Upper lobe of left lung (tissue), 6 donors: Measurements from ENCODE around the gene SMAGP. TPM values are rescaled to one million over a fixed set of nuclear protein-coding genes. Genes with fewer than 3 reads are reported as not detected.
"Not testable (repeated sequence)": the region's sequence is repeated elsewhere in the genome, so short reads cannot be mapped to it uniquely, and the experiment has no call there.

Experiments
- ATAC-seq, 2 donors: fragments of 200-7000 bp; cut with Tn5 transposase; one replicate each; pipeline ENCODE4 v1.9.1; 2022; ENCODE audit warnings: mild to moderate bottlenecking in 2 of 2, moderate library complexity in 2 of 2; ENCODE audit not compliant: low FRiP score in 2 of 2
- DNase-seq, 2 donors: peaks; one replicate each; pipeline ENCODE4 v3.0.0-alpha.2; 2019 to 2020
- H3K27ac ChIP-seq, 4 donors: fragments of 200-600 bp; sonication (generic); one replicate each; pipeline ENCODE4 v1.5.1; 2016 to 2019
- H3K27me3 ChIP-seq, 4 donors: fragments of 200-600 bp; sonication (generic); one replicate each; pipeline ENCODE4 v1.5.1; 2017 to 2019
- H3K36me3 ChIP-seq, 4 donors: fragments of 200-600 bp; sonication (generic); one replicate each; pipeline ENCODE4 v1.5.1; 2016 to 2019
- H3K4me1 ChIP-seq, 4 donors: fragments of 200-600 bp; sonication (generic); one replicate each; pipeline ENCODE4 v1.5.1; 2018 to 2019
- H3K4me3 ChIP-seq, 4 donors: fragments of 200-600 bp; sonication (generic); one replicate each; pipeline ENCODE4 v1.5.1; 2017 to 2019; ENCODE audit warnings: mild to moderate bottlenecking in 2 of 4, moderate library complexity in 1 of 4
- H3K9me3 ChIP-seq, 4 donors: fragments of 200-600 bp; sonication (generic); one replicate each; pipeline ENCODE4 v1.5.1; 2018 to 2019
- CTCF ChIP-seq, 6 experiments: fragments of 450-650 bp in 4 of 6; fragments of 200-600 bp in 2 of 6; sonication (generic) in 2 of 6; IDR thresholded peaks; one replicate each; pipeline ENCODE4 v1.5.1; 2016 to 2019; ENCODE audit warnings: antibody characterized with exemption in 6 of 6
- EP300 ChIP-seq, 4 donors: sonication (generic); formaldehyde crosslinking; IDR thresholded peaks; one replicate each; pipeline ENCODE4 v1.5.1; 2017; ENCODE audit warnings: antibody characterized with exemption in 4 of 4, control low read depth in 2 of 4
- POLR2A ChIP-seq, 4 donors: fragments of 450-650 bp; IDR thresholded peaks; one replicate each; pipeline ENCODE4 v1.5.1; 2016 to 2017; ENCODE audit warnings: antibody characterized with exemption in 4 of 4, mild to moderate bottlenecking in 2 of 4
- POLR2AphosphoS5 ChIP-seq, 2 donors: sonication (generic); formaldehyde crosslinking; IDR thresholded peaks; one replicate each; pipeline ENCODE4 v1.5.1; 2017; ENCODE audit warnings: antibody characterized with exemption in 2 of 2
- WGBS, 2 donors: methylation state at CpG; one replicate each; pipeline ENCODE4 v1.1.5; 2017 to 2018; 5-methylcytosine and 5-hydroxymethylcytosine counted together
- total RNA-seq, 6 donors: library from RNA; depleted of rRNA in 4 of 6; stranded (reverse); fragments of >200 nt in 4 of 6; gene quantifications; one replicate each; pipeline versions ENCODE4 v1.1.0 to v1.2.1, GENCODE V29; 2016 to 2021
- donor health status: DM: no; HTN: no; CAD: no; lungs with moderate emphysema.
- donor health status: DM: no; HTN: yes; CAD: no; lungs with severe emphysema.

SMAGP gene
- total RNA-seq: 10 to 100 TPM; 25.1 to 58.2 (median 28.8) TPM

GRCh38 chr12:51270067-51270950, at the start of gene SMAGP:
SMAGP (minus strand) TSS chr12:51270415; CDS start chr12:51269278, 1,137 bp downstream.
- Histone ChIP-seq H3K9me3 (no peaks in the 10 kb centered on the region), H3K27ac (peak within 1 kb of the TSS; percentile 79 to 85 (median 82)), H3K4me3 (peak within 1 kb of the TSS; percentile 69 to 87 (median 83)), H3K4me1 (peaks cover 4 to 31% (median 15%) of the 10 kb centered on the region in 4 donors), H3K27me3 (no peaks in the 10 kb centered on the region), H3K36me3 (no peaks in the 10 kb centered on the region)
- peak; percentile 83 to 95 for DNase-seq
- 0% methylated on average over 21 to 25 of the region's 83 CpGs for WGBS, 2 donors
- peak; percentile 79 to 86 for ATAC-seq
- no peak for TF ChIP-seq EP300 (IDR thresholded peaks at IDR 0.05)
- TF ChIP-seq CTCF (IDR thresholded peaks at IDR 0.05): peak in 1 of 6 experiments; percentile 2
- TF ChIP-seq POLR2AphosphoS5 (IDR thresholded peaks at IDR 0.05): peak in 1 of 2 donors; percentile 22
- TF ChIP-seq POLR2A (IDR thresholded peaks at IDR 0.05): peak in 1 of 4 donors; percentile 38

GRCh38 chr12:51318846-51319599, 48.8 kb upstream of the SMAGP start:
- WGBS, 2 donors: 30 to 55% methylated on average over 3 of the region's 3 CpGs
- peak; percentile 53 to 71 for ATAC-seq
- H3K9me3 ChIP-seq: no peaks in the 10 kb centered on the region
- TF ChIP-seq CTCF (IDR thresholded peaks at IDR 0.05) (no peak), POLR2AphosphoS5 (IDR thresholded peaks at IDR 0.05) (peak in 1 of 2 donors; percentile 12), EP300 (IDR thresholded peaks at IDR 0.05) (no peak), POLR2A (IDR thresholded peaks at IDR 0.05) (no peak)
- H3K4me3 ChIP-seq: no peak overlapping the region
- peak overlapping the region; percentile 13 to 94 (median 62) for H3K27ac ChIP-seq
- peak in 1 of 2 donors; percentile 75 for DNase-seq
- H3K27me3 ChIP-seq: no peaks in the 10 kb centered on the region
- H3K4me1 ChIP-seq: peaks cover 15 to 47% (median 31%) of the 10 kb centered on the region in 4 donors
- no peaks in the 10 kb centered on the region for H3K36me3 ChIP-seq

- Histone ChIP-seq H3K27ac (peak overlapping the region in 3 of 4 donors; percentile 47 to 94 (median 78)), H3K4me1 (peaks cover 15 to 46% (median 31%) of the 10 kb centered on the region in 4 donors)
Measured at GRCh38 chr12:51318057-51318806, 48.0 kb upstream of the SMAGP start.

GRCh38 chr12:51311389-51311788, 41.2 kb upstream of the SMAGP start:
- no peak overlapping the region for H3K27ac ChIP-seq
- TF ChIP-seq POLR2AphosphoS5 (IDR thresholded peaks at IDR 0.05) (no peak), EP300 (IDR thresholded peaks at IDR 0.05) (no peak), POLR2A (IDR thresholded peaks at IDR 0.05) (no peak), CTCF (IDR thresholded peaks at IDR 0.05) (no peak)
- DNase-seq: no peak
- H3K27me3 ChIP-seq: no peaks in the 10 kb centered on the region
- H3K4me3 ChIP-seq: no peak overlapping the region
- no peaks in the 10 kb centered on the region for H3K9me3 ChIP-seq
- no peak for ATAC-seq
- peaks cover 0 to 13% (median 1%) of the 10 kb centered on the region in 4 donors for H3K4me1 ChIP-seq
- H3K36me3 ChIP-seq: no peaks in the 10 kb centered on the region
- 100% methylated on average over 1 of the region's 1 CpG for WGBS, 2 donors

More at GRCh38 chr12:51318057-51318806, 48.0 kb upstream of the SMAGP start:
- not testable (repeated sequence) for H3K36me3 ChIP-seq, H3K9me3 ChIP-seq, H3K27me3 ChIP-seq, H3K4me3 ChIP-seq, DNase-seq, ATAC-seq
- WGBS, 2 donors: 81 to 90% methylated on average over 8 of the region's 8 CpGs
